CD4-positive, alpha-beta T cell (primary cell): ENCODE measurements around the gene ATL1. TPM values are rescaled to one million over a fixed set of nuclear protein-coding genes. Genes with fewer than 3 reads are reported as not detected.

Experiments used
- ATAC-seq: fragments of 200-7000 bp; cut with Tn5 transposase; one replicate; pipeline ENCODE4 v1.10.0; 2022; ENCODE audit warnings: mild to moderate bottlenecking; ENCODE audit not compliant: poor library complexity
- CTCF ChIA-PET: fragments of 350-600 bp; sonication (Branson Sonifier 250); formaldehyde crosslinking; loops from one replicate; lab custom pipeline; 2021; ENCODE audit warnings: antibody characterized with exemption, inconsistent platforms; lab: Charles Lee
- POLR2A ChIA-PET: fragments of 350-600 bp; sonication (Branson Sonifier 250); formaldehyde crosslinking; loops from one replicate; lab custom pipeline; 2021; ENCODE audit warnings: antibody characterized with exemption, inconsistent platforms; lab: Charles Lee
- DNase-seq, 14 experiments: peaks; one replicate each; pipeline ENCODE4 v3.0.0-alpha.2; 2013 to 2020; ENCODE audit warnings: mixed read lengths in 2 of 14
- H3K27ac ChIP-seq, 2 donors: one replicate each; pipeline versions ENCODE4 v1.5.1 to v1.7.0; 2013; ENCODE audit warnings: low read length in 2 of 2, low read depth in 1 of 2, mild to moderate bottlenecking in 1 of 2
- H3K27me3 ChIP-seq, 2 experiments: 1 replicate in 1 of 2; 2 replicates in 1 of 2; pipeline versions ENCODE4 v1.6.1 to v1.7.0; 2013; ENCODE audit warnings: low read length in 2 of 2, control low read depth in 1 of 2, mild to moderate bottlenecking in 1 of 2, moderate library complexity in 1 of 2; ENCODE audit not compliant: insufficient read depth in 2 of 2, control insufficient read depth in 1 of 2
- H3K36me3 ChIP-seq: one replicate; pipeline ENCODE4 v1.6.1; 2013; ENCODE audit warnings: low read length, control low read depth; ENCODE audit not compliant: insufficient read depth
- H3K4me1 ChIP-seq: one replicate; pipeline ENCODE4 v1.6.1; 2013; ENCODE audit warnings: low read length, control low read depth; ENCODE audit not compliant: insufficient read depth
- H3K4me3 ChIP-seq: one replicate; pipeline ENCODE4 v1.5.1; 2013; ENCODE audit warnings: mild to moderate bottlenecking, low read length, moderate library complexity
- H3K9me3 ChIP-seq, 2 experiments: 1 replicate in 1 of 2; 2 replicates in 1 of 2; pipeline versions ENCODE4 v1.6.1 to v1.7.0; 2013; ENCODE audit warnings: low read length in 2 of 2, mild to moderate bottlenecking in 2 of 2, control low read depth in 1 of 2, moderate library complexity in 1 of 2; ENCODE audit not compliant: control insufficient read depth in 1 of 2, insufficient read depth in 1 of 2
- H3K27ac Mint-ChIP-seq: one replicate; pipeline ENCODE4 v1.8.0; 2020; ENCODE audit warnings: mixed read lengths
- H3K27me3 Mint-ChIP-seq: one replicate; pipeline ENCODE4 v1.8.0; 2021; ENCODE audit warnings: mixed read lengths
- H3K36me3 Mint-ChIP-seq: one replicate; pipeline ENCODE4 v1.8.0; 2021; ENCODE audit warnings: low read depth, mixed read lengths
- H3K4me1 Mint-ChIP-seq: one replicate; pipeline ENCODE4 v1.8.0; 2021; ENCODE audit warnings: low read depth, mixed read lengths
- H3K4me3 Mint-ChIP-seq: one replicate; pipeline ENCODE4 v1.8.0; 2020; ENCODE audit warnings: mild to moderate bottlenecking, mixed read lengths
- H3K9me3 Mint-ChIP-seq: one replicate; pipeline ENCODE4 v1.8.0; 2020; ENCODE audit warnings: mixed read lengths
- intact Hi-C, 2 experiments: fragments of 100-400 bp; cut with DNase I in 1 of 2; cut with micrococcal nuclease in 1 of 2; formaldehyde crosslinking; loops; one replicate each; pipeline versions ENCODE4 v1.15.1 to v1.9.0; 2023 to 2025; cut with DNase I, micrococcal nuclease
- total RNA-seq, 174 experiments: library from RNA in 2 of 174; stranded (reverse) in 2 of 174; gene quantifications; one replicate each; pipeline ENCODE4 v1.2.3 and lab custom pipeline; 2021 to 2026
- TF ChIP-seq, protein P1 (sequence below): fragments of 200-600 bp; IDR thresholded peaks from one replicate; pipeline ENCODE4 v1.8.0; 2022; ENCODE audit warnings: antibody characterized with exemption, mild to moderate bottlenecking

ATL1 gene
- total RNA-seq, 2 experiments from 2014 or later, result 1.2 TPM

DNA sequence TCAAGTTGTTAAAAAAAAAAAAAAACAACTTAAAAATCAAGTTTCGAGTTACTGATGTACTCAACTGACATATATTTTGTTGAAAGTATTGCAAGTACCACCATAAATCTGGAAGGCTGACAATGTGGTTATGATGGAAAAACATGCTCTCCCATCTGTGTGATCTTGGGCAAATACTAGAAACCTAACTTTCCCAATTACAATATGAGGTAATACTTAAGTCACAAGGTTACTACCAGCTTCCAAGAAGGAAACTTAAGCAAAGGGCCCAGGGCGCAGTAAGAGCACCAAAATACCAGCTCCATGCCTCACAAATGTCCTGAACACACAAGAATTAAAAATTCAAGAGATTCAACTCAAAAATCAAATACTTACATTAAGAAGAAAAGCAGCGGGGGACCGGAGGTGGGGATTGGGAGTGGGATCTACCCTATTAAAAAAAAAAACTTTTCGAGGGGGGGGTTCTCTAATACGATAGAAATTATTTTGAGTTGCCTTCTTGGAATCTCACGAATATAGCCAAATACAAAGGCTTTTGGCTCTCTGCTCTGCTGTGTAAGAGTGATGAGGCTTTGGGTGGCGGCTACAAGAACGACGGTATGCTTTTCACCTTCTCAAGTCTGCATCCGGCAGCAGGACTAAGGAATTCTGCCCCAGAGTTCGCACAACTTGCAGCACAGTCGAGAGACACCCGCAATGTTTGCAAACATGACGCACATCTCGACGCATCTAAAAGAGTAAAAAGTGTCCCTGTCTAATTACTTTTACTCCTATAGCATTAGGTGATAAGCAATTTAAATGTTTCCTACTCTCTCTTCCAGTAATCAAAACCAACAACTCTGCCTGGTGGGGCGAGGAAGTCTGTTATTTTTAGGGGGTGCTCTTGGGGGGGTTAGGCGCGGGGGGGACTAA, 107.1 kb downstream of the ATL1 start:
- Mint-ChIP-seq H3K4me3 (peak overlapping the region; percentile 96), H3K36me3 (peaks cover 15% of the 10 kb centered on the region), H3K27ac (peak overlapping the region; percentile 87), H3K9me3 (no peaks in the 10 kb centered on the region), H3K4me1 (peaks cover 15% of the 10 kb centered on the region), H3K27me3 (no peaks in the 10 kb centered on the region)
- Histone ChIP-seq H3K4me1 (peaks cover 13% of the 10 kb centered on the region), H3K27me3 (no peaks in the 10 kb centered on the region), H3K27ac (no peak overlapping the region), H3K9me3 (no peaks in the 10 kb centered on the region), H3K4me3 (peak overlapping the region; percentile 71), H3K36me3 (peaks cover 2% of the 10 kb centered on the region)
- TF ChIP-seq, protein P1, sequence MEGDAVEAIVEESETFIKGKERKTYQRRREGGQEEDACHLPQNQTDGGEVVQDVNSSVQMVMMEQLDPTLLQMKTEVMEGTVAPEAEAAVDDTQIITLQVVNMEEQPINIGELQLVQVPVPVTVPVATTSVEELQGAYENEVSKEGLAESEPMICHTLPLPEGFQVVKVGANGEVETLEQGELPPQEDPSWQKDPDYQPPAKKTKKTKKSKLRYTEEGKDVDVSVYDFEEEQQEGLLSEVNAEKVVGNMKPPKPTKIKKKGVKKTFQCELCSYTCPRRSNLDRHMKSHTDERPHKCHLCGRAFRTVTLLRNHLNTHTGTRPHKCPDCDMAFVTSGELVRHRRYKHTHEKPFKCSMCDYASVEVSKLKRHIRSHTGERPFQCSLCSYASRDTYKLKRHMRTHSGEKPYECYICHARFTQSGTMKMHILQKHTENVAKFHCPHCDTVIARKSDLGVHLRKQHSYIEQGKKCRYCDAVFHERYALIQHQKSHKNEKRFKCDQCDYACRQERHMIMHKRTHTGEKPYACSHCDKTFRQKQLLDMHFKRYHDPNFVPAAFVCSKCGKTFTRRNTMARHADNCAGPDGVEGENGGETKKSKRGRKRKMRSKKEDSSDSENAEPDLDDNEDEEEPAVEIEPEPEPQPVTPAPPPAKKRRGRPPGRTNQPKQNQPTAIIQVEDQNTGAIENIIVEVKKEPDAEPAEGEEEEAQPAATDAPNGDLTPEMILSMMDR, result no peak
- ATAC-seq (peak; percentile 84), DNase-seq (peak in 12 of 14 experiments; percentile 14 to 71 (median 32))
- intact Hi-C loops, result no loop called here
- POLR2A ChIA-PET, result interaction anchor here (0.7 kb wide), 1 partner anchor 43 kb away, joined by 3 read pairs; no protein-coding TSS in a partner anchor
- CTCF ChIA-PET, result interaction anchor here (0.9 to 1.3 kb wide), 2 partner anchors 52 to 110 kb away, joined by 3 read pairs; no protein-coding TSS in a partner anchor

DNA sequence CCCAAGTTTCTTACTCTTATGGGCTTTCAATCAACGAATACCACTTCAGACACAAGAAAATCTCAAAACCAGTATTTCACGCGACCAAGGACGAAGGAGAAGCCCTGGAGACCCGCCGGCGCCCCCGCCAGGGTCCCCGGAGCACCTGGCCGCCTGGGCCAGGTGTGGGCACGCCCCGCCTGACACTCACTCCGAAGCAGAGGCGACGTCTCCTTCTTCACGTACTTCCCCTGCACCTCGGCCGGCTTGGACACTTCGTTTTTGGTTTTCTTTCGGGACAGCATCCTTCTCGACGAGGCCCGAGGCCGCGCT, 107.7 kb downstream of the ATL1 start:
- H3K27me3 Mint-ChIP-seq, result no peaks in the 10 kb centered on the region
- peak overlapping the region; percentile 71 for H3K4me3 ChIP-seq
- H3K9me3 Mint-ChIP-seq, result no peaks in the 10 kb centered on the region
- intact Hi-C loops, result no loop called here
- H3K27ac ChIP-seq, result no peak overlapping the region
- peak in 13 of 14 experiments; percentile 7 to 62 (median 25) for DNase-seq
- peak overlapping the region; percentile 87 for H3K27ac Mint-ChIP-seq
- H3K4me1 ChIP-seq, result peaks cover 13% of the 10 kb centered on the region
- no peaks in the 10 kb centered on the region for H3K27me3 ChIP-seq
- ChIA-PET POLR2A (interaction anchor here (1.0 kb wide), 1 partner anchor 193 kb away, joined by 3 read pairs; no protein-coding TSS in a partner anchor), CTCF (no interaction called here)
- peaks cover 15% of the 10 kb centered on the region for H3K4me1 Mint-ChIP-seq
- H3K36me3 ChIP-seq, result peaks cover 2% of the 10 kb centered on the region
- peak; percentile 48 for ATAC-seq
- no peaks in the 10 kb centered on the region for H3K9me3 ChIP-seq
- TF ChIP-seq, protein P1, result no peak
- H3K36me3 Mint-ChIP-seq, result peaks cover 15% of the 10 kb centered on the region
- H3K4me3 Mint-ChIP-seq, result peak overlapping the region; percentile 96

DNA sequence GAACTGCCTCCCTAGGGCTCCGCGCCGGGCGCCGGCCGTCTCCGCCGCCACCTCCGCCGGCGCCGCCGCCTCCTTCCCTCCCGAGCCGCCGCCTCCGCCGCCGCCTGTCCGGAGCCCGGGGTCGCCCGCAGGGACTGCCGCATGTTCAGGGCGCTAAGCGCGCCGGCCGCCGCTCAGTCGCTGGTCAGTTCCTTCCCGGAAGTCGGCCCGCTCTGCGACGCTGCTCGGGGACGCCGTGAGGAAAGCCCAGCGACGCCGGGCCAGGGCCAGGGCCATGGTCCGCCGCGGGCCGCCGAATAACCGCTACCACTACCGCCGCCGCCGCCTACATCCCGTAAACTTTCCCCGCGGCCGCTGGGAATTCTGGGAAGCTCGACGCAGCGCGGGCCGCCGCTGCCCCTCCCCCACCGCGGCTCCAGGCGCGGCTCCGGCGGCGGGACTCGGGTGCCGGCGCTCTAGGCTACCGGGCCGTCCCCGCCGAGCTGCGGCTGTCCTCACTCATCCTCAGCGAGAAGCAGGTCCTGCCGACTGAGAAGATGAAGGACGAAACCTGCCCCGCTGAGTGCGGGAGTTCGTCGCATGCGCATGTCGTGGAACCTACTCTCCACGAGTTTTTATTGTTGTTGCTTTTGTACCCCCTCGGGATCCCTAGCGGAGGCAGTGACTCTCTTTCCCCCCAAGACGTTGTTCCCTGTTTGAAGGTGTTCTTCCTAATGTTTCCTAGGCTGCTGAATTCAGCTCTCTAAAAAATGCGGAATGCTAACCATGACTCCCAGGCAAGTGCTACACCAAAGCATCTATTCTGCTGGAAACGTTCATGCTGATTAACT, 108.3 kb downstream of the ATL1 start, which contains the start of gene SAV1:
Gene SAV1 (minus strand): TSS at position 311 of the 830 bp plus-strand sequence. CDS start 339 bp downstream, outside the sequence.
- peak; percentile 35 for ATAC-seq
- peak within 1 kb of the TSS; percentile 96 for H3K4me3 Mint-ChIP-seq
- intact Hi-C loops, result no loop called here
- POLR2A ChIA-PET, result interaction anchor here (0.8 to 1.0 kb wide), 2 partner anchors 124 to 192 kb away, joined by 3 read pairs; no protein-coding TSS in a partner anchor
- CTCF ChIA-PET, result no interaction called here
- H3K36me3 ChIP-seq, result peaks cover 2% of the 10 kb centered on the region
- DNase-seq, result peak; percentile 3 to 77 (median 38)
- H3K9me3 Mint-ChIP-seq, result no peaks in the 10 kb centered on the region
- peaks cover 15% of the 10 kb centered on the region for H3K4me1 Mint-ChIP-seq
- H3K36me3 Mint-ChIP-seq, result peaks cover 15% of the 10 kb centered on the region
- H3K27ac Mint-ChIP-seq, result peak within 1 kb of the TSS; percentile 87
- peaks cover 13% of the 10 kb centered on the region for H3K4me1 ChIP-seq
- H3K27me3 Mint-ChIP-seq, result no peaks in the 10 kb centered on the region
- H3K27ac ChIP-seq, result no peak within 1 kb of the TSS
- TF ChIP-seq, protein P1, result no peak
- H3K27me3 ChIP-seq, result no peaks in the 10 kb centered on the region
- peak within 1 kb of the TSS; percentile 71 for H3K4me3 ChIP-seq
- H3K9me3 ChIP-seq, result no peaks in the 10 kb centered on the region
